Fibroblast of peridontal ligament (primary cell): Measurements from ENCODE around the gene SP5.
"Not testable (repeated sequence)": the region's sequence is repeated elsewhere in the genome, so short reads cannot be mapped to it uniquely, and the experiment has no call there.

ENCODE experiments used
- DNase-seq: peaks from one replicate; pipeline ENCODE4 v3.0.0-alpha.2; 2010; ENCODE audit errors: extremely low read depth

The SP5 gene

GRCh38 chr2:170711196-170711773 is 3.9 kb upstream of the SP5 start:
- no peak for DNase-seq

GRCh38 chr2:170711774-170712652 is 3.1 kb upstream of the SP5 start:
- no peak for DNase-seq

DNA sequence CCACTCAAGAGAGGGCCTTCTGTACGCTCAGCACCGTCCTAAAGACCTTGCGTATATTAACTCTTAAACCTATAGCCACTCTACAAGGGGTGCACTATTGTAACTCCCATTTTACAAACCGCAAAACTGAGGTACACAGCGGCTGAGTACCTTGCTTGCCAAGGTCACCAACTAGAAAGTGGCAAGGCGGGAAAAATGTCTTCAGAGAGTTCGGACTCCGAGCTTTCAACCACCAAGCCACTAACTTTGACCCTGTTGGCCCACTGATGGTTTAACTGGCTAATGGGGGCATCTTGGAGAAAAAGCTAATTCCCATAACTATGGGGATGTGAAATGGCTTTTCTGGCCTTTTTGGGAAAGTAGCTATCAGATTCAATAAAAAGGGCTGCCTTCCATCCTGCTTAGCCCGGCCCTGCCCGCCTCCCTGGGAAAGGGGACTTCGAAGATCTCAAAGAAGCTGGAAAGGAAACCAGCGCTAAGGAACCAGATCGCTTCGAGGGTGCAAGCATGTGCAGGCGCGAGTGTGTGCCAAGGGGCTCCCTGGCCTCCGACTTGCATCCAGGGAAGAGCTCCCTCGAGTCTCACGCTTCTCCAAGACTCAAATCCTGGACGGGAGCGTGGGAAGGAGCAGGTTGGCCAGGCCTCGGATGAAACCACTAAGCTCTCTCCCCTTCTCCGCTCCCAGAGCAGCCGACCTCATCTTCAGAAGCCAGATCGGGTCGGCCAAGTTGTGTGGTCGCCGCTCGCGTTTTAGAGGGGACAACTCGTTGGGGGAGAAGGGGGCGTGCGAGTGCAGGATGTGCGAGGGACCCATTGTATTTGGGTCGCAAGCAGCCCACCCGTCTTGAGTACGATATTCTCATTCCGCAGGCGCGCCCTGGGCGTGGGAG is 2.2 kb upstream of the SP5 start:
- no peak for DNase-seq

GRCh38 chr2:170713543-170714380 is 1.4 kb upstream of the SP5 start:
- no peak for DNase-seq

- DNase-seq = no peak
These were observed 616 bp upstream of the SP5 start for GRCh38 chr2:170714381-170715061.

DNA sequence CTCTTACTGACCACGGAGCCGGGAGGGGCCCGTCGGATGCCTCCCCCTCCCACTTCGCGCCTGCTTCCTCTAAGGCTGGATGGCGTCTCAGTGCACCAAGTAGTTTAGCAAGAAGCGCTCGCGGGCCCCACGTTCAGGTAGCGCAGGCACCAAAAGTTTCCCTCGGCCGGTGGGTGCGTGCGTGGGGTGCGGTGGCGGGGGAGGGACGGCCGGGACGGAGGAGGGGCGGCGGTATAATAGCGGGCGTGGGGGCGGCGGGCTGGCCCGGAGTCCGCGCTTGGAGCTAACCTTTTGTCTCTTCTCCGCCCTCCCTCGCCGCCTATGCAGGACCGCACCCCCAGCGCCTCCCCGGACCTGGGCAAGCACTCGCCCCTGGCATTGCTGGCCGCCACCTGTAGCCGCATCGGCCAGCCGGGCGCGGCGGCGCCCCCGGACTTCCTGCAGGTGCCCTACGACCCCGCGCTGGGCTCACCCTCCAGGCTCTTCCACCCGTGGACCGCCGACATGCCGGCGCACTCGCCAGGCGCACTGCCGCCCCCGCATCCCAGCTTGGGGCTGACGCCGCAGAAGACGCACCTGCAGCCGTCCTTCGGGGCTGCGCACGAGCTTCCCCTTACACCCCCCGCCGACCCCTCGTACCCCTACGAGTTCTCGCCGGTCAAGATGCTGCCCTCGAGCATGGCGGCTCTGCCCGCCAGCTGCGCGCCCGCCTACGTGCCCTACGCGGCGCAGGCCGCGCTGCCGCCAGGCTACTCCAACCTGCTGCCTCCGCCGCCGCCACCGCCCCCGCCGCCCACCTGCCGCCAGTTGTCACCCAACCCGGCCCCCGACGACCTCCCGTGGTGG is 1.0 kb downstream of the SP5 start:
- no peak for DNase-seq

- DNase-seq = no peak
These were observed 1.9 kb downstream of the SP5 start for GRCh38 chr2:170716851-170717598.

GRCh38 chr2:170717599-170717963 is 2.4 kb downstream of the SP5 start:
- no peak for DNase-seq

GRCh38 chr2:170717991-170718589 is 3.0 kb downstream of the SP5 start:
- DNase-seq = no peak

DNA sequence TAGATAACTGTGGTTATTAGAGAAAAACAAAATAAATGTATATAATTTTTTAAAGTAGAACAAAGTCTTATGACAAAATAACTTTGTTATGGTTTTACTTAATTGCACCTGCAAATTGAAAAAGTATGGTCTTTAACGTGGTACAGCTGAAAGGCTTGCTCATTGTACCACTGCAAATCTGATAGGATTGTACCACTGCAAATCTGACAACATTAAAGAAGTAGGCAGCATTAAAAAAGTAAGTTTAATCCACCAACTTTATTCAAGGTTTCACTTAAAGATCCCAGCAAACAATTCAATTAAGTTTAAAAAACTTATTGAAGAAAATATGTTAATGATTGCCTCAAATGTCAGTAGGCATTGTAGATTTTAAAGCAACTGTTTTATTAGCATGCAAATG is 4.7 kb downstream of the SP5 start:
- DNase-seq = no peak

DNA sequence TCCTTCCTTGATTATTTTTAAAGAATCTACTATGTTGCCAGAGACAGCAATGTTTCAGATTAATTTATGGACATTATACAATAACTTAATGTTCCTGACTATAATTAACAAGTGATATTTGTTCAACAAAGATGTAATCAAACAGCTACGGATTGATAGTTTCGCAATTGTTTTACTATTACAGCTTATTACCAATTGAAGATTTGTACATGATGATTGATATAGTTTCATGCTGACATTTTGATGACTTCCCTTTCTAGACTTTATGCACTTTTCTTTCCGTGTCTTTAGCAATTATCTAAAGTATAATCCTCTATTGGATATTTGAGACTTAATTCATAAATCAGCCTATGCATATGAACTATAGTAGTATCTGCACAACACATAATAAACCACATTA is 6.5 kb downstream of the SP5 start:
- no peak for DNase-seq

DNA sequence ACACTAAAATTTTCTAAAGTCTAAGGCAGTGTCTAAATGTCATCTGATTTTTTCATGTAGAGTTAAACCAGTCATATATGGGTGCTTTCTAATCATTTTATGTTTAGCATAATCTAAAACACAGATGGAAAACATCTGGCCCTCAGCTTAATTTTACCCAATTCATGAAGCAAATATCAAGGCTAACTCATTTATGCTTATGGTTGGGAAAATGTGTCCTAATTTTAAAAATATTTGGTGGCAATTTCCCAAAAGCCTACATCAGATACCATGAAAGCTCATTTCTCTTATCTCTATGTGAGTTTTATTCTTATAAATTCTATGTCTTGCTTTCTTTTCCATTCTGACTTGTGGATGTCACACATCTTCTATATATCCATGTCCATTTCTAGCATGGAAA is 7.2 kb downstream of the SP5 start:
- no peak for DNase-seq

- no peak for DNase-seq
These were observed 8.4 kb downstream of the SP5 start for GRCh38 chr2:170723446-170723958.

DNA sequence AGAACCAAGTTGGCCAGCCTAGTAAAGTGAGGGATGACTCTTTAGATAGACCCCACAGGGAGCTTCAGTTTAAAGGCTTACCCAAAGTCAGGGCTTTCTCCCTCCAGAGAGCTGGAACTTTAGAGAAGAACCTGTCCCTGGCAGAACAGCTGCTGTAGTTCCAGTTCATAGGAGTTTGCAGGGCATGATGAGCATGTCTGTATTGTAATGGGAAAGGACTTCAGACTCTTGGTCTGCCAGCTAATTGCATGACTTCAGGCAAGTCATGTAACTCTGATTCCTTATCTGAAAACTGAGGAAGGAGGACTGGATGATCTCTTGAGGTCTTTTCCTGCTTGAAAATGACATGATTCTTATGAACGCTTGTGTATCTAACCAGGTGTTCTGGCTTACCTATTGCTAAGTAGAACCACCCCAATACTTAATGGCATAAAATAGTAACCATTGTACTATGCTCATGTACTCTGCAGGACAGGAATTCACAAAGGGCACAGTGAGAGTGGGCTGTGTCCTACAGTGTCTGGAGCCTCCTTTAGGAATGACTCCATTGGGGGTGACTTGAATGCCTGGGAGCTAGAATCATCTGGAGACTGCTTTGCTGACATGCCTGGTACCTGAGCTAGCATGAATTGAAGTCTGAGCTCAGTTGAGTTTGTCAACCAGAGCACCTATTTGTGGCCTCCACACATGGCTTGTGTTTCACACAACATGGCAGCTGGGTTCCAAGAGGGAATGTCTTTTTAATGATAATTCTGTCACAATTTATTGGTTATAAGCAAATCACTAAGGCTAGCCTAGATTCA is 18.9 kb downstream of the SP5 start:
- DNase-seq = no peak

DNA sequence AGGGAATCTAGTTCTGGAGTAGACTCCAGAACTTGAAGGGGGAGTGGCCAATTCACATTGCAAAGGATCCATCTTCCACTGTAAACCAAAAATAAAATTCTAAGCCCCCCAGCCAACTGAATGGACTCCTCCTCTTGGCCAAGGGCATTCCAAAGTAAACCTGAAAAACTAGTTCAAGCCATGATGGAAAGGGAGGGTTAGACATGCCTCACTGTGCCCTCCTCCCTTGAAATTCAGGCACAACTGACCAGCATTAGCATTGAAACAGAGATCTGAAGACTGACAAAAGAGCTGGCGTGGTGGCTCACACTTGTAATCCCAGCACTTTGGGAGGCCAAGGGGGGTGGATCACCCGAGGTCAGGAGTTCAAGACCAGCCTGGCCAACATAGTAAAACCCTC is 19.5 kb downstream of the SP5 start:
- not testable (repeated sequence) for DNase-seq

GRCh38 chr2:170736628-170737027 is 21.5 kb downstream of the SP5 start:
- DNase-seq = no peak

DNA sequence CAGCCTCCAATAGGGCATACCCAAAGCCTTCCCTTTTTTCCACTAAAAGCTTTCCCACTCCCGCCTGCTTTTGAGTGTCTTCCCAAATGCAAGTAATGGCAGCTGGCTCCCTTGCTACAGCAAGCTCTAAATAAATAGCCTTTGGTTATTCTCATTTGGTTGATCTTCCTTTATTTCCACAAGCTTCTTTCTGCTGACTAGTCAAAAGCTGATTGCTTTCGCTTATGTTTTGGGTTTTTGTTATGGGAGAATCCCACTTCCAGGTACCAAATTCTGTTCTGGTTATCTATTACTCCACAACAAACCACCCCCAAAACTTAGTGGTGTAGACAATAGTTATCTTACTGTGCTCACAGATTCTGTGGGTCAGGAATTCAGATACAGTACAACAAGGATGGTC is 22.3 kb downstream of the SP5 start:
- no peak for DNase-seq

DNA sequence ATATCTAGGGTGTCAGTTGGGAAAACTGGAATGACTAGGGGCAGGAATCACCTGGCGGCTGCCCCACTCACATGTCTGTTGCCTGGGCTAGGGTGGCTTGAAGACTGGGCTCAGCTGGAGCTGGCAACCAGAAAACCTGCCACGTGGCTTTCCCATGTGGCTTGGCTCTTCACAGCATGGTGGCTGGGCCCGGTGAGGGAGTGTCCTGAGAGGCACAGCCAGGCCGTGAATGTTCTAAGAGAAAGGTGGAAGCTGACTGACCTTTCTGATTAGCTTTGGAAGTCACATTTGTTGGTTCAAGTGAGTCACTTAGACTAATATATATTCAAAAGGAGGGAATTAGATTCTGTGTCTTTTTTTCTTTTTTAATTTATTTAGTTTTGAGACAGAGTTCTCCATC is 22.7 kb downstream of the SP5 start:
- no peak for DNase-seq
